ENCODE data around the gene AHSG.

AHSG gene

DNA sequence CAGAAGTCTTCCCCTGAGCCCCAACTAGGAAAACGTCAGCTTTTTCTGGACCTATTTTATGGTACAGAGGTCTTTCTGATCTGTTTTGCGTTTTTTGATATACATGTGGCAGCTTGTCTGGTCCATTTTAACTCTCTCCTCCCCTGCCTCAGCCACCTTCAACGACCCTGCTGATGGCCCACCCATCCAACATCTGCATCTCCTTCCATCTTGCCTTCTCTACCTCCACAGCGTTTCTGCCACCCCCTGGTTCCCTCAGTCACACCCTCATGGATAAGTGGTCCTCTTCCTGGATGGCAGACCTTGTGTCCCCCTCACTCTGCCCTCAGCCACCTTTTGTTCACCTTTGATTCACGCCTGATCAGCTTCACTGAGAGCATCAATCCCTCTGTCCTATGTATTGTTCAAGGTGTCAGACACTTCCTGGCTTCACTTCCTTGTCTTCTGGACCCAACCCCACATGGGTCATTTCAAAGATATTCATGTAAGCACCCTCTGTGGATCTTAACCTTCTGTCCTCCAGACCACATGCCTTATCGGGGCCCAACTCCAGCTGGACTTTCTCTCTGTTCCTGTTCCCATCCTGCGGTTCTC, 13.5 kb downstream of the AHSG start:
- Histone ChIP-seq H3K4me1 (ENCODE audit: low read depth, poor library complexity, severe bottlenecking) (no peaks in the 10 kb centered on the region), H4K20me1 (ENCODE audit: insufficient read depth) (no peaks in the 10 kb centered on the region), H3K9ac (no peak overlapping the region), H2AFZ (ENCODE audit: low read depth) (no peak overlapping the region), H3K27ac (no peak overlapping the region), H3K4me2 (no peak overlapping the region), H3K27me3 (ENCODE audit: insufficient read depth, low read depth) (no peaks in the 10 kb centered on the region), H3K36me3 (ENCODE audit: insufficient read depth) (no peaks in the 10 kb centered on the region), H3K79me2 (ENCODE audit: insufficient read depth, low read depth) (no peaks in the 10 kb centered on the region), H3K4me3 (IDR thresholded peaks at IDR 0.05; ENCODE audit: insufficient read depth, low read depth, low read length) (no peak overlapping the region)
- TF ChIP-seq, protein P1, sequence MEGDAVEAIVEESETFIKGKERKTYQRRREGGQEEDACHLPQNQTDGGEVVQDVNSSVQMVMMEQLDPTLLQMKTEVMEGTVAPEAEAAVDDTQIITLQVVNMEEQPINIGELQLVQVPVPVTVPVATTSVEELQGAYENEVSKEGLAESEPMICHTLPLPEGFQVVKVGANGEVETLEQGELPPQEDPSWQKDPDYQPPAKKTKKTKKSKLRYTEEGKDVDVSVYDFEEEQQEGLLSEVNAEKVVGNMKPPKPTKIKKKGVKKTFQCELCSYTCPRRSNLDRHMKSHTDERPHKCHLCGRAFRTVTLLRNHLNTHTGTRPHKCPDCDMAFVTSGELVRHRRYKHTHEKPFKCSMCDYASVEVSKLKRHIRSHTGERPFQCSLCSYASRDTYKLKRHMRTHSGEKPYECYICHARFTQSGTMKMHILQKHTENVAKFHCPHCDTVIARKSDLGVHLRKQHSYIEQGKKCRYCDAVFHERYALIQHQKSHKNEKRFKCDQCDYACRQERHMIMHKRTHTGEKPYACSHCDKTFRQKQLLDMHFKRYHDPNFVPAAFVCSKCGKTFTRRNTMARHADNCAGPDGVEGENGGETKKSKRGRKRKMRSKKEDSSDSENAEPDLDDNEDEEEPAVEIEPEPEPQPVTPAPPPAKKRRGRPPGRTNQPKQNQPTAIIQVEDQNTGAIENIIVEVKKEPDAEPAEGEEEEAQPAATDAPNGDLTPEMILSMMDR (conservative IDR thresholded peaks at IDR 0.05; ENCODE audit: low read depth, low read length) = no peak

DNA sequence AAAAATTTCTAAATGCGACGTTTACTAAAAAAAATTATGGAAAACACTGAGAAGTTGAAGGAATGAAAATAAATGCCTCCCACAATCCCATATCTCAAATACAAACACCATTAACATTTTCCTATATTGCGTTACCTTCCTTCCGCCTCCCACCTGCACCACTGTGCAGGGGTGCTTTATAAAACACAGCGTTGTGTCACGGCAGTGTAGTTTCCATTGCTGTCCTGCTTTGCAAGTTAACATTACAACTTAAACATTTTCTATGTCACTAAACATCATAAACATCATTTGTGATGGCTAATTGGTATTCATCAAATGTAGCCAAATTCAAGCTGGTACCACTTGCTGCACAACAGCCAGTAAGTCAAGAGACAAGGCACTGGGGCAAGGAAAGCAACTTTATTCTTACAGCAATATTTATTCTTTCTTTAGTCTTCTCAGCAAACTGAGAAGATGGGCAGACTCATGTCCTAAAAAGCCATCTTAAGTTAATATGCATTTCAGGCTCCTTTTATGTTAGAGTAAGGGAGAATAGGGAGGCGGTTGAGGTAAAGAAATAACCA, 15.1 kb downstream of the AHSG start:
- H3K4me3 ChIP-seq (IDR thresholded peaks at IDR 0.05; ENCODE audit: insufficient read depth, low read depth, low read length) = no peak overlapping the region
- H3K27me3 ChIP-seq (ENCODE audit: insufficient read depth, low read depth) = no peaks in the 10 kb centered on the region
- no peaks in the 10 kb centered on the region for H3K4me1 ChIP-seq (ENCODE audit: low read depth, poor library complexity, severe bottlenecking)

DNA sequence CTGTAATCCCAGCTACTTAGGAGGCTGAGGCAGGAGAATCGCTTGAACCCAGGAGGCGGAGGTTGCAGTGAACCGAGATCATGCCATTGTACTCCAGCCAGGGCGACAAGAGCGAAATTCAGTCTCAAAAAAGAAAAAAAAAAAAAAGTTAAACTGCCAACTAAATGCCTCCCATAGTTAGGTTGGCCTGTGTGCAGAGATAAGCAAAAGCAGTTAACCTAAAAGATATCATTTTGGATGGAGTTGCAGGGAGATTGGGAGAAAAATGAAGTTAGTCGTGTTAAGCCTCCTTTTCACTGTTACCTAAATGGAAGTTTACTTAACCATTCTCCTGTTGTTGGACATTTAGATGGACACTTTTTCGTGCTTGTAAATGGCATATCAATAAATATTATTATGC, 15.9 kb downstream of the AHSG start:
- Histone ChIP-seq H2AFZ (ENCODE audit: low read depth) (no peak overlapping the region), H3K4me3 (IDR thresholded peaks at IDR 0.05; ENCODE audit: insufficient read depth, low read depth, low read length) (no peak overlapping the region), H3K36me3 (ENCODE audit: insufficient read depth) (no peaks in the 10 kb centered on the region), H4K20me1 (ENCODE audit: insufficient read depth) (no peaks in the 10 kb centered on the region), H3K9ac (no peak overlapping the region), H3K27me3 (ENCODE audit: insufficient read depth, low read depth) (no peaks in the 10 kb centered on the region), H3K27ac (no peak overlapping the region), H3K4me1 (ENCODE audit: low read depth, poor library complexity, severe bottlenecking) (no peaks in the 10 kb centered on the region), H3K4me2 (no peak overlapping the region), H3K79me2 (ENCODE audit: insufficient read depth, low read depth) (no peaks in the 10 kb centered on the region)
- TF ChIP-seq, protein P1 (conservative IDR thresholded peaks at IDR 0.05; ENCODE audit: low read depth, low read length) = no peak

More for the DNA sequence above, 15.1 kb downstream of the AHSG start:
- H4K20me1 ChIP-seq (ENCODE audit: insufficient read depth) = no peaks in the 10 kb centered on the region
- H3K9ac ChIP-seq = no peak overlapping the region
- H2AFZ ChIP-seq (ENCODE audit: low read depth) = no peak overlapping the region
- H3K79me2 ChIP-seq (ENCODE audit: insufficient read depth, low read depth) = no peaks in the 10 kb centered on the region
- H3K4me2 ChIP-seq = no peak overlapping the region
- TF ChIP-seq, protein P1 (conservative IDR thresholded peaks at IDR 0.05; ENCODE audit: low read depth, low read length) = no peak
- H3K36me3 ChIP-seq (ENCODE audit: insufficient read depth) = no peaks in the 10 kb centered on the region
- H3K27ac ChIP-seq = no peak overlapping the region

DNA sequence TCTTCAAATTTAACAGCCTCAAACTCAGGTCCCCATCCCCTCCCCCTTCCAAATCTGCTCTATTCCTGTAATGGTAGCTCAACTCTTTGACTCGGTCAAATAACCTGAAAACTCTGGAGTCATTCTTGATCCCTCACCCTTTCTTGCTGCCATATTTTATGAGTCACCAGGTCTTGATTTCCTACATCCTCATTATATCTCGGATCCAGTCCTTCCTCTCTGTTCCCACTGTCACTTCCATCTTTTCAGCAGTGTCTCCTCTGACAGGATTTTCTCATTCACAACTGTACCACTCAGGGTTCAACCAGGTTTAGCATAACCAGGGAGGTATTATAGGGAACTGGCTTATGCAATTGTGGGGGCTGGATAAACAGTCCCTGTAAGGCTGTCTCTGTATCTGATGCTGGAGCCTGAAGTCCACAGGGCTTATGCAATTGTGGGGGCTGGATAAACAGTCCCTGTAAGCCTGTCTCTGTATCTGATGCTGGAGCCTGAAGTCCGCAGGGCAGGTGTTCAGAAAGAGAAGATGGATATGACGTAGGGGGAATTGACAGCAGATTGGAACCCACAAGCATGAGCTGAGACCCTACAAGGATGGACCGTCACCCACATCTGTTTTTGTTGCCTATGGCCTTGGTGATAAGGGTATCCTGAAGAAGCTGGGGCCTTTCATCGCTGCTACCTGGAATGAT, 18.2 kb downstream of the AHSG start:
- Histone ChIP-seq H3K4me3 (IDR thresholded peaks at IDR 0.05; ENCODE audit: insufficient read depth, low read depth, low read length) (no peak overlapping the region), H3K27me3 (ENCODE audit: insufficient read depth, low read depth) (no peaks in the 10 kb centered on the region), H4K20me1 (ENCODE audit: insufficient read depth) (no peaks in the 10 kb centered on the region), H3K27ac (no peak overlapping the region), H3K79me2 (ENCODE audit: insufficient read depth, low read depth) (no peaks in the 10 kb centered on the region), H3K36me3 (ENCODE audit: insufficient read depth) (no peaks in the 10 kb centered on the region), H3K9ac (no peak overlapping the region), H2AFZ (ENCODE audit: low read depth) (no peak overlapping the region), H3K4me2 (no peak overlapping the region), H3K4me1 (ENCODE audit: low read depth, poor library complexity, severe bottlenecking) (no peaks in the 10 kb centered on the region)
- TF ChIP-seq, protein P1 (conservative IDR thresholded peaks at IDR 0.05; ENCODE audit: low read depth, low read length) = no peak
